ENCODE measurements around the gene TGM6.

Gene TGM6

DNA sequence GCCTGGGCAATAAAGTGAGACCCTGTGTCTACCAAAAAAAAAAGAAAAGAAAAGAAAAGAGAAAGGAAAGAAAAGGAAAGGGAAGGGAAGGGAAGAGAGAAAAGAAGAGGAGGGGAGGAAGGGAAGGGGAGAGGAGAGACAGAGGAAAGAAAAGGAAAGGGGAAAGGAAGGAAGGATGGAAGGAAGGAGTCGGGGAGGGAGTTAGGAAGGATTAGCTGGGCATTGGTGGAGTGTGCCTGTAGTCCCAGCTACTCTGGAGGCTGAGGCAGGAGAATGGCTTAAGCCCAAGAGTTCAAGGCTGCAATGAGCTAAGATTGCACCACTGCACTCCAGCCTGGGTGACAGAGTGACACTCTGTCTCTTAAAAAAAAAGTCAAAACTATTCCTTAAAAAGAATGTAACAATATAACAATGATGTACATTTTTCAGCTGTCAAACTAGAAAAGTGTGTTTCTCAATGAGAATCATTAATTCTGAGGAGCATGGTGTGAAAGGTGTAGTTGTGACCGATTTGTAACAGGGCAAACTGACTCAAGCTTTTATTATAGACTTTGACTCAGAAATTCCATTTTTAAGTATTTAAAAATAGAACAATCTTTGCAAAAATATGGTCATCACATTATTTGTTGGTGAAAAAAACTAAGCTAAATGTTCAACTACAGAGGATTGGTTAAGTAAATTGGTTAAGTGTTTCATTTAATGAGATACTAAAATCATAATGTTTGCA, 75.2 kb downstream of the TGM6 start:
- no peak for DNase-seq (ENCODE audit: low read depth in 2 of 2)

DNA sequence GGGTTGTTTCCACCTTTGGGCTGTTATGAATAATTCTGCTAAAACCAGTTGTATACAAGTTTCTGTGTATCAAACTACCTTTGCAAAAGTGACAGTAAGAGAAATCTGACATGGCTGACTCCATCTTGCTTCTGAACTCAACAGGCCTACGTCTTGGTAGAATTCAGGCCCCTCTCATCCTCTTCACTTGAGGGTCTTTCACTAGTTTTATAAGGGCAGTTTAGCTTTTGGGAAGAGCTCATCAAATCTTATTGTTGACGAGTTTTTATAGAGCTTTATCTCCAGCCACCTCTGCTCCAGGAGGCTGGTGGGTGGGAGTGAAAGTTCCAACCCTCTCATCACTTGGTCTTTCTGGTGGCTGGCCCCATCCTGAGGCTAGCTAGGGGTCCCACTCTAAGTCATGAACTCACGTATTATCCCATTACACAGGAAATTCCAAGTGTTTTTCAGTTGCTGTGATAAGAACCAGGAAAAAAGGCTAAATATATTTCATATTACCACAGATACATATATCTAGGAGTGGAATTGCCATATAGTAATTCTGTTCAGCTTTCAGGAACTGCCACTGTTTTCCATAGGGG, 78.3 kb downstream of the TGM6 start:
- no peak for DNase-seq (ENCODE audit: low read depth in 2 of 2)

DNA sequence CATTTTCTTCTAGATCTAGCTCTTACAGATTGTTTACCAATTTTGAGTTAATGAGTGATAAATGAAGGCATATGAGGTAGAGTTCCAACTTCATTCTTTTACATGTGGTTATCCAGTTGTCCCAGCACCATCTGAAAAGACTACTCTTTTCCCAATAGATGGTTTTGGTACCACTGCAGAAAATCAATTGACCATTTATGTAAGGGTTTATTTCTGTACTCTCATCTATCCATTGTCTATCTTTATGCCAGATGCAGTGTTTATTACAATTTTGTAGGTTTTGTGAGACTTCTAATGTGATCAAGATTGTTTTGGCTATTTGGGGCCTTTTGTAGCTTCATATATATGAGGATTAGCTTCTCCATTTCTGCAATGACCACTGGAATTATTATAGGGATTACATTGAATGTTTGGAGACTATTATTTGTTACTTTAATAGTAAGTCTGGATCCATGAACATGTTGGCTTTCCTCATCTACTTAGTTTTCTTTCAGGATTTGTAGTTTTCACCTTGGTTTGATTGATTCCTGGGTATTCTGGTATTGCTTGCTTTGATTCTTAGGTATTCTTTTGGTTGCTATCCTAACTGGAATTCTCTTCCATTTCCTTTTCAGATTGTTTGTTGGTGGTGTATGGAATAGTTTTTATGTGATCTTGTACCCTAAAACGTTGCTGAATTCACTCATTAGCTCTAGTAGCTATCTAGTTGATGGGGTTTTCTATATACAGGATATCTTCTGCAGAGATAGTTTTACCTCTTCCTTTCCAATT, 79.5 kb downstream of the TGM6 start:
- DNase-seq (ENCODE audit: low read depth in 2 of 2) = no peak

DNA sequence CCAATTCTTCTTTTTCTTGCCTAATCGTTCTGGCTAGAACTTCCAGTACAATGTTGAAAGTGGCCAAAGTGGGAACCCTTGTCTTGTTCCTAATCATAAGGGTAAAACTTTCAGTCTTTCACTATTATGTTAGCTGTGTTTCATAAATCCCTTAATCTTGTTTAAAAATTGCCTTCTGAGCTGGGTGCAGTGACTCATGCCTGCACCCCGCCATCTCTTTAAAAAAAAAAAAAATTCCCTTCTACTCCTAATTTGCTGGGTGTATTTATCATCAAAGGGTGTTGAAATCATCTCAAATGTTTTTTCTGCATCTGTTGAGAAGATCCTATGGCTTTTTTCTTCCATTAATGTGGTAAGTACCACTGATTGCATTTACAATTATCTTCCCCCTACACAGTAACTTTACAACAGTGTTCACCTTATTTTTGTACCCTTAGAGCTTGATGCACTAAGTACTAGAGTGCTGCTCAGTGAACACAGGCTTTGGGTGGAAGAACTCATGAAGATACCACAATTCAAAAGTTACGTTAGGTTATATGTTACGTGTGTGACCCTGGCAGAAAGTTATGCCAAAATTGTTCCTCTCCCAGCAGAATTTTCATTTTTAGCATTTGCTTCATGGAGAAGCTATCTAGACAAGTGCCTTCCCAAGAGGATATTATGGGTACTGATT, 80.2 kb downstream of the TGM6 start:
- DNase-seq (ENCODE audit: low read depth in 2 of 2) = no peak

DNA sequence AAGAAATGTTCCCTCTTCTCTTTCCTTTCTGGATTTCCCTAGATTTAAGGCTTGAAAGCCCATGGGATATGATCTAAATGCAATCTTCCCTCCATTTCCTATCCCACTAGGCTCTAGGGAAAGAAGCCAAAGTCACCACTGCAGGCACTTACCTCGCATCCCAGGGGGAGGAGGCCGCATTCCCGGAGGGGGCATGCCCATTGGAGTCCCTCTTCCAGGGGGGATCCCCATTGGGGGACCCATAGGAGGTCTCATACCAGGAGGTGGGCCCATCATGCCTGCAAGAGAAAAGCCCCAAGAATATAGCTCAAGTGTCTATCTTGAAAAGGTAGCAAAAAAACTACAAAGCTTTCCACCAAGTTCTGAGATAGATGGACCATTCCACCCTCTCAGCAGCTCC, 81.8 kb downstream of the TGM6 start:
- no peak for DNase-seq (ENCODE audit: low read depth in 2 of 2)

DNA sequence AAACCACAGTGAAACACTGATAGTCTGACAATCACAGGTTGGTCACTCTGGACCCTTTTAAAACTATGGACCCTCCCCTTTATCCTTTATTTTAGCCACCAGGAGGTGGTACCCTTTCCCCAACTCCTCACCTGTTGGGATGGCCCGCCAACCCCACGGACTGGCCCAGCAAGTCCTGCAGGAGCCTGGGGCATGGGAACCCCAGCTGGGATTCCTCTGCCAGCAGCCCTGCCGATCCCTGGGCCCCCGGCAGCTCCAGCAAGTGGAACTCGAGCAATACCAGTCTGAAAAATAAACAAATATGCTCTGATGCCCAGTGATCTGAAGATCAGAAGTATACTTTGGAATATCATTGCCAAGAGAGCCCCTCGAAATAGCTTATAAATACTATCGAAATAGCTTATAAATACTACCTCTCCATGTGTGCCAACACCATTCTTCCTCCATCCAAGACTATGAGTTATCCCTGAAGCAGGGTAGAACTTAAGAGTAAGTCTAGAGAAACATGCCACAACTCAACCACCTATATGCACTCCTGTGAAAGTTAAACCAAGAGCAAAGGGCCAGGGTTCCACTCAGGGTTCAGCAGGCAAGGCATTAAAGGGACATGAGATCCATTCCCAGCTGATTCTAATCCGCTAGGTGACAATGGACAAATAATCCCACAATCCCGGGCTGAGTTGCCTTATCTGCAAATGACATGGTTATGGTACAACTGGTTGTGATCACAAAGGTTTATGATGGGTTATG, 83.1 kb downstream of the TGM6 start:
- no peak for DNase-seq (ENCODE audit: low read depth in 2 of 2)

DNA sequence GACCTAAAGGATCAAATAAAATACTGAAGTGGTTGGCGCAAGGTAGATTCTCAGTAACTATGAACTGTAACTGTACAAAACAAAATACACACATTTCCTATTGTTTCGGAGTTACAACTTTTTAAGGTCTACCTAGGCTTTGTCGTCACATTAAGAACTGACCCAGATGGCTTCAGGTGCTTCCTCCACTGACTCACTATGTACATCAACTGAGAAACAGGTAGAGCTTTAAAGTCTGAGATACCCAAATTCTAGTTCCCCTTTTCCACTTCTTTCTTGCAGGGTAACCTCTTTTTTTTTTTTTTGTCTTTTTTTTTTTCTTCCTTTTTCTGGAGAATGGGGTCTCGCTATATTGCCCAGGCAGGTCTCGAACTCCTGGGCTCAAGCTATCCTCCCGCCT, 84.4 kb downstream of the TGM6 start:
- DNase-seq (ENCODE audit: low read depth in 2 of 2) = no peak

DNA sequence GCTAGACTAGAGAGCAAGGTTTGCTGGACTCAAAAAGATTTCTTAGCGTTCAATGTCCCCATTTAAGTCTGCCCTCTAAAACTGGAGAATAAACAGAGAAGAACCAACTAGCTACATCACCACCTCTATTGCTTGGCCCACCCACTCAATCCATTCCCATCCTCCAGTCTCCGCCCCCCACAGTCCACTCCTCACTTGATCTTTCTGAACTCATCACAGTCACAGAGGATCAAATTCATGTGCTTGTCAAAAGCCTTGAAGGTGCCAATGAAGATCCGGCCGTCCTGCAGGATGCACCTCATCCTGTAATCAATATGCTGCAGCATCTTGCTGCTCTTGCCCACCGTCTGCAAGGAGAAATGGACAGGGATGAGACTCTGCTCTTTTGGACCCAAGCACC, 86.7 kb downstream of the TGM6 start:
- DNase-seq (ENCODE audit: low read depth in 2 of 2) = no peak

DNA sequence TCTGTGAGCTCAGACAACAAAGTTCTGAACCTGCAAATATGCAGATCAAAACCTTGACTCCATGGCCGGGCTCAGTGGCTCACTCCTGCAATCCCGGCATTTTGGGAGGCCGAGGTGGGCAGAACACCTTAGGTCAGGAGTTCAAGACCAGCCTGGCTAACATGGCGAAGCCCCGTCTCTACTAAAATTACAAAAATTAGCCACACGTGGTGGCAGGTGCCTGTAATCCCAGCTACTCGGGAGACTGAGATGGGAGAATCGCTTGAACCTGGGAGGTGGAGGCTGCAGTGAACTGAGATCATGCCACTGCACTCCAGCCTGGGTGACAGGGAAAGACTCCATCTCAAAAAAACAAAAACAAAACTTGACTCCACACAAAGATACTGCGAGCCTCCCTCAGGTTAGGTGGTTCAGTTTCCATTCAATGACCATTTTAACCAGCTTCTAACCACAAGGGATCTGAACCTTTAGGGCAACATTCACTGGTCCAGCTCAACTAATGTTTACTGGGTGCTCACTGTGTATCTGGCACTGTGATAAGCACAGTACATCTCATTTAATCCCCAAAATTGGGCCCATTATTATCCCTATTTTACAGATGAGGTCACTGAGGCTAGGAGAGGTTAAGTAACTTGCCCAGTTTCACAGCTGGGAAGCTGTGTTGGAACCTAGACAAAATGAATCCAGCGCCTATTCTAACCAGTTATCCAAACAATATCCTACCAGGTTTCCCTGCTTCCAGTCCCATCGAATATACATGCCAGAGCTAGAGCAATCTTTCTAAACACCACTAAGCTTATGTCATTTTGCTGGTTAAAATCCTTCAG, 88.1 kb downstream of the TGM6 start:
- no peak for DNase-seq (ENCODE audit: low read depth in 2 of 2)

DNA sequence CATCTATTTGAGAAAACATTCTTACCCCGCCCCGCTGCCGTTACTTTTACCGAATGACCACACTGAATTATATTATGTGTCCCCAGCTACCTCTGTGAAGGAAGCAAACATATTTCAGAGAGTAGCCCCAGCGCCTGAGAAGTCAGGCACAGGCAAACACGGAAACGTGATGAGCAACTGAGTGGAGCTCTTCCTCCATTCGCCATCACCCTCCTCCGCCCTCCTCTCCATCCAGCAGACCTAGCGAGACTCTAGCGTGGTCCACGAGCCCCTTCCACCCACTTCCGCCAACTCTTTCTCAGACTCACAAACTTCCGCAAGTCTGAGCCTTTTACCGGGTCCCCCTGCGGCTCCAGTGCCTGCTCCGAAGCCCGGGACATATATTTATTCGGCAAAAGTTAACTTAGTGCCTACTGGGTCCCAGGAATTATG, 89.3 kb downstream of the TGM6 start:
- peak; percentile 27 to 35 for DNase-seq (ENCODE audit: low read depth in 2 of 2)

DNA sequence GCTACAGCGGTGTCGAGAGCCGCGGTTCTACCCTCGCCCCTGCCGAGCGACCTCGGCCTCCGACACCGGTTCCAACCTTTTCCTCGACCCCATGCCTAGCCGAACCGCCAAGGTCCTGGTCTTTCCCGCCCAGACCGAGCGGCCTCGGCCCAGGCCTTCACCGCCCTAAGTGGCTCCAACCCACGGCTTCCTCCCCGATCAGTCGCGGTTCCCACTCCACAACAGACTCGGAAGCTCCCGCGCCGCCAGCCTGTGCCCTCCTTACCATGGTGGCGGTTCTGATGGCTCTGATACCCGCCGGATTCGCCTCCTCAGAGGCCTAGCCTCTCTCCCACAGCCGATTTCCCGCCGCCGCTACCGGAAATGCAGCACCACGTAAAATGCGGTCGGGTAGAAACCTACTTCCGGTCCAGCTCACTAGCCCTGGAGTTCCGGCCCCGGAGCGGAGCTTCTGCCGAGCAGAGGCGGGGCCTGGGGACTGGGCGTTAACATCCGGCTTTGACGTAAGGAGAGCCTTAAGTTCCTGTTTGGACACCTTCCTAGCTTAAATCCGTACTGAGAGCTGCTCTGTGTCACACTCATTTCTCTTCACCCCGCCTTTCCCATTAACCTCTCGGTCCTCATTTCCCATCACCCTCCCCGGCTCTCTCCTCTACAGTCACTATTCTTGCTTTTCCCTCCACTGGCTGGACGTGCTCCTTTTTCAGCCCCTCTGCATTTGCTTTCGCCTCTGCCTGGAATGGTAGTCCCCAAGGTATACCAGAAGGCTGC, 89.9 kb downstream of the TGM6 start, which contains the start of gene SNRPB:
TSS of gene SNRPB (minus strand) at position 367 of the 771 bp plus-strand sequence. CDS start at position 268, 99 bp downstream.
- peak; percentile 93 for DNase-seq (ENCODE audit: low read depth in 2 of 2)

DNA sequence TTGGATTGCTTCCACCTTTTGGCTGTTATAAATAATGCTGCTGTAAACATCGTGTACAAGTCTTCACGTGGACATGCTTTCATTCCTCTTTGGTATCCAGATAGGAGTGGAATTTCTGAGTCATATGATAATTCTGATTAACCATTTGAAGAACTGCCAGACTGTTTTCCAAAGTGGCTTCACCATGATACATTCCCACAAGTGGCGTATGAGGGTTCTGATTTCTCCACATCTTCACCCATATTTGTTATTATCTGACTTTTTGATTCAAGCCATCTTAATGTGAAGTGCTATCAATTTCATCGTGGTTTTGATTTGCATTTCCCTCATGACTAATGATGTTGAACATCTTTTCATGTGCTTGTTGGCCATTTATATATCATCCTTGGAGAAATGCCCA, 92.8 kb downstream of the TGM6 start:
- DNase-seq (ENCODE audit: low read depth in 2 of 2) = no peak

DNA sequence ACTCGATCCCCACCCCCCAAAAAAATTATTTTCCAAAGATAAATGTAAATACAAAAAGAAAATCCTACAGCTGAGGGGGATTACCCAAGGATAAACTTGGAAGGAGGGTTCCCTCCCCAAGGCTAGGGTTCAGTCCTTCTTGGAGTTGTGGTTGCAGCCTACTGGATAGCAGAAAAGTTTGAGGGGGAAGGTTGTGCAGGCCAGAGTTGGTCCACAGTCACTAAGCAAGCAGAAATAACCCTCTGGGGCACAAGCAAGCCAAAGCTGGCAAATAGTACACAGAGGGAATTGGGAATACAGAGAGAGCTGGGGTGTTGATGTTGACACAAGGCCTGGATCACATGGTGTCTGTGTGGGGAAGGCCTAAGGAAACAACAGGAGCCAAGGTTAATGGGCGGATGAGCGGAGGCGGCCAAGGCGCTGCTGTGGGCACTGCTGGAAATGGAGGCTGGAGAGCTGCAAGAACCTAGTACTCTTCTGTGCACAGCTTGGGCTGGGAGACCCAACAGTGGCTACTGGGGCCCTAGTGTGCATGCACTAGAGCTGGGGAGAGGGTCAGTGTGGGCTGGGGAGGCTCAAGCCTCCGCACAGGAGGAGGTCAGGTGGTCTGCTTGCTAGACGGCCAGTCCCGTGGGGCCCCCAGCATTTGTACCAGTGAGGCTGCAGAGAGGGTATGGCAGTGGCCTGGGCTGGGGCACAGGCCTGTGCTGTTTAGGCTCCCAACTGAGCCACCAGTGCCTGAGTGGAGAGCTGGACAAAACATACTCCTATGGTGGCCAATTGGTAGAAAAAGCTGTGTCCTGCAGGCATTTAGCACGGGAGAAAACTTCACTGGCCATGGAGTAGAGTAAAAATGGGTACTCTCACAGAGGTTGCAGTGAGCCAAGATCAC, 95.4 kb downstream of the TGM6 start:
- DNase-seq (ENCODE audit: low read depth in 2 of 2) = no peak

DNA sequence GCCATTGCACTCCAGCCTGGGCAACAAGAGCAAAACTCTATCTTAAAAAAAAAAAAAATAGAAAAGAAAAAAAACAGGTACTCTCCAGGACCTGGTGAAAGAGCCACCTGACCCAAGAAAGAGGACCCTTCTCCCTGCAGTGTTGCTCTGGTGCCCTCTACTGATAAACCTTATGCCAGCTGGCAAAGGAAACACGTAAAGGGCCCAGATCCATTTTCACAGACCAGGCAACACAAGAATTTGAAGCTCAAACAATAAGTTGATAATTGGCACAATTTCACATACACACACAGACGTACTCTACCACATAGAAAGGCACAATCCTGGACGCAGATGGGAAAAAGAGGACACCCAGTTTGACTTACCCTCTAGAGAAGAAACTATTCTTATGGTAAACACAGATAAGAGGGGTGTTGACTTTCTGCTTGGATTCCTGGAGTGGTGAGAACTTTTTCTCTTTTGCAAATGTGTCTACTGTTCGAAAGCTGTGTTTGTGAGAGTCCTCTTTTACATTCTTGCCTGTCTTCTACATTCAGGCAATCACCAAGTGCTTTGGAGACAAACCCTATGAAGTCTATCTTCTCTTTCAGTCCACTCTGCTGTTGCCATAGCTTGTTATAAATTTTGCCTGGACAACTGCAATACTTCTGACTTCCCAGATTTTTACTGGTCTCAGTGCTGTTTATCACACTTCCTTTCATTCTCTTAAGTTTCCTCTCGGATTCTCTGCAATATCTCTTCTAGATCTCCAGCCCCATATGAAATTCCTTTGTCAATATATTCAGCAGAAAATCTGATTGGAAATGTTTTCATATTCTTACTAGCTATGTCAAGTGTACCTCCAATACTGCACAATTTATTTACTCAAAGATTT, 96.3 kb downstream of the TGM6 start:
- DNase-seq (ENCODE audit: low read depth in 2 of 2) = no peak

DNA sequence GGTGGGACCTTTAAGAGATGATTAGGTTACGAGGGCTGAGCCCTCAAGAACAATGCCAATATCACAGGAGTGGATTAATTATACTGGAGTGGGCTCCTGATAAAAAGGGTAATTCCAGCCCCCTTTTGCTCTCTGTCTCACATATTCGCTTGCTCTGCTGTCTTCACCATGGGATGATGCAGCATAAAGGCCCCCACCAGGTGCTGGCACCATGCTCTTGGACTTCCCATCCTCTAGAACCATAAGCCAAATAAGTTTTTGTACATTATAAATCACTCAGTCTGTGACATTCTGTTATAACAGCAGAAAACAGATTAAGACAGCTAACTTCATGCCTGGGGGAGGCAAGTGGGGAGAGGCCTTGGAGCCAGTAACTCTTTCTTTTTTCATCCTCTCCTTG, 99.7 kb downstream of the TGM6 start:
- DNase-seq (ENCODE audit: low read depth in 2 of 2) = no peak

All from stimulated activated CD8-positive, alpha-beta memory T cell treated with anti-CD3 and anti-CD28 coated beads, Interleukin-2, amount 100 ng/mL, for 1 hour (primary cell).